Stimulated activated naive B cell treated with anti-CD40 and anti-IgM and Interleukin-4, amounts not matched to agents 10 μg/mL and 1 μg/mL and 100 μg/mL, for 72 hours (primary cell): ENCODE measurements around the gene MTURN.
"Not testable (repeated sequence)": the region's sequence is repeated elsewhere in the genome, so short reads cannot be mapped to it uniquely, and the experiment has no call there.

Experiments used
- ATAC-seq, 2 donors: fragments of 150-1000 bp; cut with Tn5 transposase; replicated peaks; 2 replicates each; pipeline ENCODE4 v1.10.0; 2021; ENCODE audit warnings: moderate library complexity in 1 of 2
- DNase-seq: peaks from one replicate; pipeline ENCODE4 v3.0.0; 2021
- H3K27ac Mint-ChIP-seq: one replicate; pipeline ENCODE4 v1.8.0; 2022; ENCODE audit warnings: mild to moderate bottlenecking, mixed read lengths
- H3K27me3 Mint-ChIP-seq, 2 donors: one replicate each; pipeline ENCODE4 v1.8.0; 2022; ENCODE audit warnings: mixed read lengths in 2 of 2
- H3K36me3 Mint-ChIP-seq, 2 donors: one replicate each; pipeline ENCODE4 v1.8.0; 2022; ENCODE audit warnings: mixed read lengths in 2 of 2, mild to moderate bottlenecking in 1 of 2
- H3K4me1 Mint-ChIP-seq, 2 donors: one replicate each; pipeline ENCODE4 v1.8.0; 2022; ENCODE audit warnings: mixed read lengths in 2 of 2, mild to moderate bottlenecking in 1 of 2
- H3K4me3 Mint-ChIP-seq, 2 donors: one replicate each; pipeline ENCODE4 v1.8.0; 2022; ENCODE audit warnings: mild to moderate bottlenecking in 2 of 2, mixed read lengths in 2 of 2, moderate library complexity in 1 of 2
- H3K9me3 Mint-ChIP-seq, 2 donors: one replicate each; pipeline ENCODE4 v1.8.0; 2022; ENCODE audit warnings: mixed read lengths in 2 of 2, mild to moderate bottlenecking in 1 of 2

The MTURN gene

GRCh38 chr7:30134611-30135300, at the start of gene MTURN:
MTURN (plus strand) TSS chr7:30134986; CDS start chr7:30135137, 151 bp downstream.
- H3K27ac Mint-ChIP-seq, result peak within 1 kb of the TSS; percentile 87
- DNase-seq, result peak; percentile 65
- peaks cover 6 to 14% of the 10 kb centered on the region in 2 donors for H3K4me1 Mint-ChIP-seq
- peak; percentile 85 to 86 for ATAC-seq
- peaks cover 0 to under 1% of the 10 kb centered on the region in 2 donors for H3K36me3 Mint-ChIP-seq
- H3K4me3 Mint-ChIP-seq, result peak within 1 kb of the TSS; percentile 93 to 95
- H3K9me3 Mint-ChIP-seq, result no peaks in the 10 kb centered on the region
- peaks cover 5% of the 10 kb centered on the region in 2 donors for H3K27me3 Mint-ChIP-seq

- no peaks in the 10 kb centered on the region for H3K27me3 Mint-ChIP-seq
- H3K9me3 Mint-ChIP-seq, result no peaks in the 10 kb centered on the region
- ATAC-seq, result no peak
These were observed 48.3 kb upstream of the MTURN start for GRCh38 chr7:30086529-30086928.

GRCh38 chr7:30087371-30087770, 47.4 kb upstream of the MTURN start:
- H3K27me3 Mint-ChIP-seq, result no peaks in the 10 kb centered on the region
- H3K36me3 Mint-ChIP-seq, result peaks cover 4 to 6% of the 10 kb centered on the region in 2 donors
- H3K4me3 Mint-ChIP-seq, result no peak overlapping the region
- peaks cover 11 to 12% of the 10 kb centered on the region in 2 donors for H3K4me1 Mint-ChIP-seq
- H3K9me3 Mint-ChIP-seq, result no peaks in the 10 kb centered on the region
- DNase-seq (no peak), ATAC-seq (peak; percentile 85 to 91)
- H3K27ac Mint-ChIP-seq, result peak overlapping the region; percentile 85

More at GRCh38 chr7:30086529-30086928, 48.3 kb upstream of the MTURN start:
- no peak overlapping the region for H3K27ac Mint-ChIP-seq
- peaks cover 4 to 5% of the 10 kb centered on the region in 2 donors for H3K36me3 Mint-ChIP-seq
- no peak for DNase-seq
- H3K4me1 Mint-ChIP-seq, result peaks cover 11 to 12% of the 10 kb centered on the region in 2 donors
- H3K4me3 Mint-ChIP-seq, result no peak overlapping the region

GRCh38 chr7:30088362-30088761, 46.4 kb upstream of the MTURN start:
- DNase-seq, result no peak
- ATAC-seq, result no peak
- H3K4me3 Mint-ChIP-seq, result no peak overlapping the region
- H3K4me1 Mint-ChIP-seq, result peaks cover 11 to 12% of the 10 kb centered on the region in 2 donors
- peaks cover 4 to 9% of the 10 kb centered on the region in 2 donors for H3K36me3 Mint-ChIP-seq
- no peak overlapping the region for H3K27ac Mint-ChIP-seq
- no peaks in the 10 kb centered on the region for H3K27me3 Mint-ChIP-seq
- H3K9me3 Mint-ChIP-seq, result no peaks in the 10 kb centered on the region

- Mint-ChIP-seq H3K27me3 (no peaks in the 10 kb centered on the region), H3K27ac (no peak overlapping the region), H3K36me3 (peaks cover 4 to 9% of the 10 kb centered on the region in 2 donors), H3K4me1 (peaks cover 11 to 12% of the 10 kb centered on the region in 2 donors), H3K4me3 (no peak overlapping the region), H3K9me3 (no peaks in the 10 kb centered on the region)
- DNase-seq, result no peak
- no peak for ATAC-seq
These were observed 44.7 kb upstream of the MTURN start for GRCh38 chr7:30090111-30090510.

GRCh38 chr7:30091491-30091912, 43.3 kb upstream of the MTURN start:
- ATAC-seq, result no peak
- Mint-ChIP-seq H3K9me3 (no peaks in the 10 kb centered on the region), H3K27me3 (no peaks in the 10 kb centered on the region), H3K4me3 (no peak overlapping the region), H3K36me3 (peaks cover 0 to 11% of the 10 kb centered on the region in 2 donors), H3K4me1 (peaks cover 8 to 11% of the 10 kb centered on the region in 2 donors), H3K27ac (no peak overlapping the region)
- DNase-seq, result no peak

- DNase-seq (no peak), ATAC-seq (no peak)
- Mint-ChIP-seq H3K27me3 (no peaks in the 10 kb centered on the region), H3K9me3 (no peaks in the 10 kb centered on the region), H3K27ac (no peak overlapping the region), H3K4me1 (peaks cover 7 to 10% of the 10 kb centered on the region in 2 donors), H3K4me3 (no peak overlapping the region), H3K36me3 (peaks cover 0 to 13% of the 10 kb centered on the region in 2 donors)
These were observed 42.8 kb upstream of the MTURN start for GRCh38 chr7:30091987-30092386.

- ATAC-seq, result no peak
- H3K27me3 Mint-ChIP-seq, result no peaks in the 10 kb centered on the region
- H3K4me3 Mint-ChIP-seq, result no peak overlapping the region
- DNase-seq, result no peak
- peaks cover 6 to 14% of the 10 kb centered on the region in 2 donors for H3K36me3 Mint-ChIP-seq
- H3K27ac Mint-ChIP-seq, result no peak overlapping the region
- H3K4me1 Mint-ChIP-seq, result no peaks in the 10 kb centered on the region
- peaks cover 0 to 2% of the 10 kb centered on the region in 2 donors for H3K9me3 Mint-ChIP-seq
These were observed 41.3 kb upstream of the MTURN start for GRCh38 chr7:30093420-30093952.

- H3K27ac Mint-ChIP-seq, ATAC-seq, H3K4me1 Mint-ChIP-seq, H3K9me3 Mint-ChIP-seq, DNase-seq, H3K4me3 Mint-ChIP-seq, H3K27me3 Mint-ChIP-seq: not testable (repeated sequence)
- peaks cover 6 to 14% of the 10 kb centered on the region in 2 donors for H3K36me3 Mint-ChIP-seq
These were observed 36.2 kb upstream of the MTURN start for GRCh38 chr7:30098599-30098998.

- ATAC-seq (no peak), DNase-seq (no peak)
- peaks cover 0 to 2% of the 10 kb centered on the region in 2 donors for H3K9me3 Mint-ChIP-seq
- H3K27me3 Mint-ChIP-seq, result no peaks in the 10 kb centered on the region
- no peak overlapping the region for H3K27ac Mint-ChIP-seq
- H3K4me1 Mint-ChIP-seq, result no peaks in the 10 kb centered on the region
- H3K36me3 Mint-ChIP-seq, result peaks cover 6 to 9% of the 10 kb centered on the region in 2 donors
- H3K4me3 Mint-ChIP-seq, result no peak overlapping the region
These were observed 32.5 kb upstream of the MTURN start for GRCh38 chr7:30102281-30102680.

- DNase-seq (no peak), ATAC-seq (no peak)
- H3K9me3 Mint-ChIP-seq, result no peaks in the 10 kb centered on the region
- no peaks in the 10 kb centered on the region for H3K36me3 Mint-ChIP-seq
- no peak overlapping the region for H3K4me3 Mint-ChIP-seq
- H3K4me1 Mint-ChIP-seq, result no peaks in the 10 kb centered on the region
- H3K27ac Mint-ChIP-seq, result no peak overlapping the region
- no peaks in the 10 kb centered on the region for H3K27me3 Mint-ChIP-seq
These were observed 30.6 kb upstream of the MTURN start for GRCh38 chr7:30104157-30104556.

GRCh38 chr7:30112103-30112713, 22.6 kb upstream of the MTURN start:
- DNase-seq (no peak), ATAC-seq (no peak)
- H3K27ac Mint-ChIP-seq, result no peak overlapping the region
- no peak overlapping the region for H3K4me3 Mint-ChIP-seq
- peaks cover 10% of the 10 kb centered on the region in 2 donors for H3K9me3 Mint-ChIP-seq
- H3K4me1 Mint-ChIP-seq, result peaks cover 6 to 8% of the 10 kb centered on the region in 2 donors
- H3K27me3 Mint-ChIP-seq, result no peaks in the 10 kb centered on the region
- peaks cover 5 to 19% of the 10 kb centered on the region in 2 donors for H3K36me3 Mint-ChIP-seq

- H3K4me3 Mint-ChIP-seq, result no peak overlapping the region
- ATAC-seq (no peak), DNase-seq (no peak)
- no peaks in the 10 kb centered on the region for H3K27me3 Mint-ChIP-seq
- H3K9me3 Mint-ChIP-seq, result peaks cover 10% of the 10 kb centered on the region in 2 donors
- no peak overlapping the region for H3K27ac Mint-ChIP-seq
- H3K36me3 Mint-ChIP-seq, result peaks cover 5 to 19% of the 10 kb centered on the region in 2 donors
- peaks cover 6 to 8% of the 10 kb centered on the region in 2 donors for H3K4me1 Mint-ChIP-seq
These were observed 21.6 kb upstream of the MTURN start for GRCh38 chr7:30113144-30113543.

GRCh38 chr7:30114536-30115238, 20.1 kb upstream of the MTURN start:
- peak; percentile 65 to 78 for ATAC-seq
- Mint-ChIP-seq H3K27me3 (no peaks in the 10 kb centered on the region), H3K4me3 (no peak overlapping the region), H3K4me1 (peaks cover 6 to 8% of the 10 kb centered on the region in 2 donors), H3K9me3 (peaks cover 10% of the 10 kb centered on the region in 2 donors), H3K27ac (no peak overlapping the region), H3K36me3 (peaks cover 5 to 21% of the 10 kb centered on the region in 2 donors)
- no peak for DNase-seq
